ENCODE data around the gene BNC2. TPM values are rescaled to one million over a fixed set of nuclear protein-coding genes. Genes with fewer than 3 reads are reported as not detected.
A peak's percentile ranks its signal among the peaks of the same experiment; 100 is the strongest.

Gene BNC2
- total and polyA plus RNA-seq, 2 experiments from 2014 or later, result 13.8 to 18.5 TPM

- DNase-seq, result peak; percentile 45
- H3K9me3 ChIP-seq (ENCODE audit: low read depth), result no peaks in the 10 kb centered on the region
- 17 to 20% methylated on average over 4 of the region's 4 CpGs for WGBS, 2 experiments (ENCODE audit: low coverage in 1 of 2, low lambda C conversion rate in 2 of 2, missing lambda C conversion rate in 2 of 2)
- in situ Hi-C loops (cut with MboI), result no loop called here
- peak overlapping the region; percentile 71 for H3K27ac ChIP-seq
- TF ChIP-seq EZH2 (IDR thresholded peaks at IDR 0.05; ENCODE audit: insufficient read depth, poor library complexity, severe bottlenecking), result no peak
- no peak for TF ChIP-seq EZH2phosphoT487 (IDR thresholded peaks at IDR 0.05; ENCODE audit: insufficient read depth, low read depth)
- no peaks in the 10 kb centered on the region for H3K36me3 ChIP-seq (ENCODE audit: low read depth)
- peaks cover 54% of the 10 kb centered on the region for H3K4me1 ChIP-seq (ENCODE audit: insufficient read depth)
- H3F3A ChIP-seq (ENCODE audit: insufficient read depth), result peaks cover 53% of the 10 kb centered on the region
- H3K4me2 ChIP-seq (ENCODE audit: unreplicated experiment), result peak overlapping the region; percentile 67
- H3K27me3 ChIP-seq (replicated peaks; ENCODE audit: insufficient read depth), result no peaks in the 10 kb centered on the region
- H4K20me1 ChIP-seq (ENCODE audit: insufficient read depth), result no peaks in the 10 kb centered on the region
- peak overlapping the region; percentile 48 for H3K4me3 ChIP-seq
- H3K79me2 ChIP-seq (ENCODE audit: insufficient read depth), result peaks cover 92% of the 10 kb centered on the region
- no peaks in the 10 kb centered on the region for H3K9me2 ChIP-seq (ENCODE audit: insufficient read depth)
- H2AFZ ChIP-seq, result peak overlapping the region; percentile 52
- peak overlapping the region; percentile 20; the same call in 1 of the 2 replicates for H3K9ac ChIP-seq
These were observed 39.7 kb downstream of the BNC2 start for GRCh38 chr9:16830806-16831205.

GRCh38 chr9:16828340-16829281 is 41.9 kb downstream of the BNC2 start:
- Histone ChIP-seq H4K20me1 (ENCODE audit: insufficient read depth) (no peaks in the 10 kb centered on the region), H3K9me3 (ENCODE audit: low read depth) (no peaks in the 10 kb centered on the region), H3F3A (ENCODE audit: insufficient read depth) (peaks cover 74% of the 10 kb centered on the region), H3K4me3 (peak overlapping the region; percentile 69), H3K27me3 (replicated peaks; ENCODE audit: insufficient read depth) (no peaks in the 10 kb centered on the region), H3K27ac (peak overlapping the region; percentile 71), H3K4me2 (ENCODE audit: unreplicated experiment) (peak overlapping the region; percentile 92), H2AFZ (peak overlapping the region; percentile 67), H3K4me1 (ENCODE audit: insufficient read depth) (peaks cover 72% of the 10 kb centered on the region), H3K36me3 (ENCODE audit: low read depth) (no peaks in the 10 kb centered on the region), H3K79me2 (ENCODE audit: insufficient read depth) (peaks cover 91% of the 10 kb centered on the region), H3K9me2 (ENCODE audit: insufficient read depth) (no peaks in the 10 kb centered on the region), H3K9ac (peak overlapping the region; percentile 69)
- peak; percentile 65 for DNase-seq
- TF ChIP-seq EZH2phosphoT487 (IDR thresholded peaks at IDR 0.05; ENCODE audit: insufficient read depth, low read depth) (no peak), EZH2 (IDR thresholded peaks at IDR 0.05; ENCODE audit: insufficient read depth, poor library complexity, severe bottlenecking) (no peak)
- in situ Hi-C loops (cut with MboI), result no loop called here
- 2 to 3% methylated on average over 25 to 30 of the region's 30 CpGs for WGBS, 2 experiments (ENCODE audit: low coverage in 1 of 2, low lambda C conversion rate in 2 of 2, missing lambda C conversion rate in 2 of 2)

- H3K4me2 ChIP-seq (ENCODE audit: unreplicated experiment), result peak overlapping the region; percentile 70
- WGBS, 2 experiments (ENCODE audit: low coverage in 1 of 2, low lambda C conversion rate in 2 of 2, missing lambda C conversion rate in 2 of 2), result 27 to 32% methylated on average over 5 of the region's 5 CpGs
- no peaks in the 10 kb centered on the region for H3K9me2 ChIP-seq (ENCODE audit: insufficient read depth)
- H3F3A ChIP-seq (ENCODE audit: insufficient read depth), result peaks cover 69% of the 10 kb centered on the region
- peaks cover 91% of the 10 kb centered on the region for H3K79me2 ChIP-seq (ENCODE audit: insufficient read depth)
- peak overlapping the region; percentile 43 for H3K4me3 ChIP-seq
- H3K4me1 ChIP-seq (ENCODE audit: insufficient read depth), result peaks cover 69% of the 10 kb centered on the region
- TF ChIP-seq EZH2phosphoT487 (IDR thresholded peaks at IDR 0.05; ENCODE audit: insufficient read depth, low read depth) (no peak), EZH2 (IDR thresholded peaks at IDR 0.05; ENCODE audit: insufficient read depth, poor library complexity, severe bottlenecking) (no peak)
- H3K9me3 ChIP-seq (ENCODE audit: low read depth), result no peaks in the 10 kb centered on the region
- no peaks in the 10 kb centered on the region for H3K36me3 ChIP-seq (ENCODE audit: low read depth)
- in situ Hi-C loops (cut with MboI), result no loop called here
- H4K20me1 ChIP-seq (ENCODE audit: insufficient read depth), result no peaks in the 10 kb centered on the region
- peak overlapping the region; percentile 52 for H3K9ac ChIP-seq
- no peaks in the 10 kb centered on the region for H3K27me3 ChIP-seq (replicated peaks; ENCODE audit: insufficient read depth)
- H3K27ac ChIP-seq, result peak overlapping the region; percentile 73
- peak; percentile 76 for DNase-seq
- H2AFZ ChIP-seq, result no peak overlapping the region; the same call in 1 of the 2 replicates
These were observed 44.4 kb downstream of the BNC2 start for GRCh38 chr9:16825971-16826625.

- no peaks in the 10 kb centered on the region for H4K20me1 ChIP-seq (ENCODE audit: insufficient read depth)
- no peaks in the 10 kb centered on the region for H3K9me2 ChIP-seq (ENCODE audit: insufficient read depth)
- H3K9me3 ChIP-seq (ENCODE audit: low read depth), result no peaks in the 10 kb centered on the region
- DNase-seq, result peak; percentile 55
- 0 out of 2 replicates have a peak overlapping the region, but pooled peaks have one; percentile 11 for H2AFZ ChIP-seq
- peak overlapping the region; percentile 43 for H3K4me3 ChIP-seq
- H3K9ac ChIP-seq, result peak overlapping the region; percentile 52
- peak overlapping the region; percentile 70 for H3K4me2 ChIP-seq (ENCODE audit: unreplicated experiment)
- peaks cover 61% of the 10 kb centered on the region for H3F3A ChIP-seq (ENCODE audit: insufficient read depth)
- peaks cover 92% of the 10 kb centered on the region for H3K79me2 ChIP-seq (ENCODE audit: insufficient read depth)
- peaks cover 61% of the 10 kb centered on the region for H3K4me1 ChIP-seq (ENCODE audit: insufficient read depth)
- H3K27me3 ChIP-seq (replicated peaks; ENCODE audit: insufficient read depth), result no peaks in the 10 kb centered on the region
- peak overlapping the region; percentile 73 for H3K27ac ChIP-seq
- in situ Hi-C loops (cut with MboI), result no loop called here
- H3K36me3 ChIP-seq (ENCODE audit: low read depth), result no peaks in the 10 kb centered on the region
- TF ChIP-seq EZH2phosphoT487 (IDR thresholded peaks at IDR 0.05; ENCODE audit: insufficient read depth, low read depth), result no peak
- no peak for TF ChIP-seq EZH2 (IDR thresholded peaks at IDR 0.05; ENCODE audit: insufficient read depth, poor library complexity, severe bottlenecking)
These were observed 45.1 kb downstream of the BNC2 start for GRCh38 chr9:16825331-16825725.

Data from GM23248 (cell line).